Measurements from ENCODE around the gene MAP1LC3B2.

Gene MAP1LC3B2

GRCh38 chr12:116564080-116564479 is 4.9 kb downstream of the MAP1LC3B2 start:
- no peak for TF ChIP-seq CTCF (IDR thresholded peaks at IDR 0.05)

- TF ChIP-seq CTCF (IDR thresholded peaks at IDR 0.05): no peak
These were observed 6.8 kb downstream of the MAP1LC3B2 start for GRCh38 chr12:116565963-116566362.

GRCh38 chr12:116568203-116568602 is 9.0 kb downstream of the MAP1LC3B2 start:
- no peak for TF ChIP-seq CTCF (IDR thresholded peaks at IDR 0.05)

- TF ChIP-seq CTCF (IDR thresholded peaks at IDR 0.05): no peak
These were observed 11.9 kb downstream of the MAP1LC3B2 start for GRCh38 chr12:116571089-116571488.

GRCh38 chr12:116573776-116574175 is 14.6 kb downstream of the MAP1LC3B2 start:
- TF ChIP-seq CTCF (IDR thresholded peaks at IDR 0.05): no peak

GRCh38 chr12:116577154-116577561 is 18.0 kb downstream of the MAP1LC3B2 start:
- TF ChIP-seq CTCF (IDR thresholded peaks at IDR 0.05): no peak

DNA sequence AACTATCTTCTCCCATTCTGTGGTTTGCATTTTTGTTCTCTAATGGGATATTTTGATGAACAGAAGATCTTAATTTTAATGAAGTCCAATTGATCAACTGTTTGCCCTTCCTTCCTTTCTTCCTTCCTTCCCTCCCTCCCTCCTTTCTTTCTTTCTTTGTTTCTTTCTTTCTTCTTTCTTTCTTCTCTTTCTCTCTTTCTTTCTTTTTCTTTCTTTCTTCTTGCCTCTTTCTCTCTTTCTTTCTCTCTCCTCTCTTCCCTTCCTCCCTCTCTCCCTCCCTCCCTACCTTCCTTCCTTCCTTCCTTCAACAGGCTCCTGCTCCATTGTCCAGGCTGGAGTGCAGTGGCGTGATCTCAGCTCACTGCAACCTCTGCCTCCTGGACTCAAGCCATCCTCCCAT is 18.9 kb downstream of the MAP1LC3B2 start:
- no peak for TF ChIP-seq CTCF (IDR thresholded peaks at IDR 0.05)

DNA sequence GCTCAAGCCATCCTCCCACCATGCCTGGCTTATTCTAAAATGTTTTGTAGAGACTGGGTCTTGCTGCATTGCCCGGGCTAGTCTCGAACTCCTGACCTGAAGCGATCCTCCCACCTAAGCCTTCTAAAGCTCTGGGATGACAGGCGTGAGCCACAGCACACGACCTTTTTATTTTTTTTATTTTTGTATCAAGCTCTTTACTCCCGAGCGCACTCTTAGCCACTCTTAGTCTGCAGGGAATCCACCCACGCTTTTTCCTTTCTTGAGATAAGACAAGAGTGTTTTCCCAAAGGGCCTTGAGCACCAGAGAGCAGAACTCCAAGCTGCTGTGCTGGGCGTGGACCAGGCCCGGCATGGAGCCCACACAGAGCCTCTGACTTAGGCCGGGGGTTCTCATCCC is 23.4 kb downstream of the MAP1LC3B2 start:
- no peak for TF ChIP-seq CTCF (IDR thresholded peaks at IDR 0.05)

All from LNCAP (cell line).